Right cardiac atrium (tissue), 5 donors: ENCODE data around the gene MRPS2. TPM values are rescaled to one million over a fixed set of nuclear protein-coding genes. Genes with fewer than 3 reads are reported as not detected.

Experiments used
- ATAC-seq, 2 donors: fragments of 200-7000 bp; cut with Tn5 transposase; one replicate each; pipeline versions ENCODE4 v1.8.0 to v1.9.1; 2020; ENCODE audit warnings: moderate library complexity in 2 of 2, mild to moderate bottlenecking in 1 of 2
- DNase-seq, 3 donors: peaks; one replicate each; pipeline ENCODE4 v3.0.0-alpha.2; 2020
- H3K27ac ChIP-seq: one replicate; pipeline ENCODE4 v1.5.1; 2013; ENCODE audit warnings: mild to moderate bottlenecking, low read length, control low read depth, moderate library complexity
- H3K27me3 ChIP-seq: one replicate; pipeline ENCODE4 v1.6.1; 2013; ENCODE audit not compliant: control insufficient read depth, insufficient read depth
- H3K4me1 ChIP-seq: one replicate; pipeline ENCODE4 v1.6.1; 2013; ENCODE audit warnings: low read length; ENCODE audit not compliant: control insufficient read depth, insufficient read depth
- H3K4me3 ChIP-seq: one replicate; pipeline ENCODE4 v1.5.1; 2013; ENCODE audit warnings: low read length, control low read depth
- H3K9me3 ChIP-seq: one replicate; pipeline ENCODE4 v1.6.1; 2013; ENCODE audit warnings: low read length; ENCODE audit not compliant: control insufficient read depth
- WGBS: extraction: QIAGEN DNeasy Blood & Tissue Kit; methylation state at CpG from one replicate; pipeline ENCODE4 v1.1.7; 2013; 5-methylcytosine and 5-hydroxymethylcytosine counted together
- intact Hi-C, 4 donors: fragments of 100-400 bp; cut with DNase I; formaldehyde crosslinking; loops; one replicate each; pipeline versions ENCODE4 v1.11.0 to v1.14.0; 2022 to 2023
- polyA plus RNA-seq: library from polyadenylated mRNA; stranded (reverse); fragments of 200-250 nt; gene quantifications from one replicate; pipeline ENCODE4 v1.2.3, GENCODE V29; 2013
- total RNA-seq, 4 donors: library from RNA; stranded (reverse); fragmentation: NEBNext Ultra II Directional; extraction: Animal tissue kit (Norgen Biotek cat#: 25700); gene quantifications; one replicate each; pipeline ENCODE4 v1.2.1, GENCODE V29; 2021
- donor health status: healthy with polysubstance abuse.
- donor health status: DM: no; HTN: yes; CAD: no.
- donor health status: DM: no; HTN: no; CAD: no.
- donor health status: DM: no; HTN: yes; CAD: no; lungs with severe emphysema.
- donor health status: DM: yes; HTN: yes; CAD: no.

Gene MRPS2
- total and polyA plus RNA-seq, 5 donors: 27.1 to 48.9 (median 38.1) TPM

DNA sequence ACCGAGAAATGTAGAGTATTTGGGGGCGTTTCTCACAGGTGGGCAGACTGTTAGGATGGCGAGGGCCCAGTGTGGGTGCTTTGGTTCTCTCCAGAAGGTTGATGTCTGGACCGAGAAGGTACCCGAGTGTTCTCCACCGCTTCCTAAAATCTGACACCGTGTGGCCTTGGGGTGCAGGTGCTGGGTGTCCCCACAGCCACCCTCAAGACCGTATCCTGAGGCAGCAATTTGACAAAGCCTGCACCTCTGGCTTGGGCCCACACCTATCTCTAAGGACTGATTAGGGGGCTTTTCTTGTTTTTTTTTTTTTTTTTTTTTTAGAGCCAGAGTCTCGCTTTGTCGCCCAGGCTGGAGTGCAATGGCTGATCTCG, 19.6 kb upstream of the MRPS2 start:
- DNase-seq (peak in 1 of 3 donors; percentile 33), ATAC-seq (no peak)
- WGBS: 41% methylated on average over 11 of the region's 11 CpGs
- Histone ChIP-seq H3K27me3 (no peaks in the 10 kb centered on the region), H3K4me3 (peak overlapping the region; percentile 98), H3K4me1 (peaks cover 4% of the 10 kb centered on the region), H3K9me3 (no peaks in the 10 kb centered on the region), H3K27ac (no peak overlapping the region)
- intact Hi-C loops: no loop called here

DNA sequence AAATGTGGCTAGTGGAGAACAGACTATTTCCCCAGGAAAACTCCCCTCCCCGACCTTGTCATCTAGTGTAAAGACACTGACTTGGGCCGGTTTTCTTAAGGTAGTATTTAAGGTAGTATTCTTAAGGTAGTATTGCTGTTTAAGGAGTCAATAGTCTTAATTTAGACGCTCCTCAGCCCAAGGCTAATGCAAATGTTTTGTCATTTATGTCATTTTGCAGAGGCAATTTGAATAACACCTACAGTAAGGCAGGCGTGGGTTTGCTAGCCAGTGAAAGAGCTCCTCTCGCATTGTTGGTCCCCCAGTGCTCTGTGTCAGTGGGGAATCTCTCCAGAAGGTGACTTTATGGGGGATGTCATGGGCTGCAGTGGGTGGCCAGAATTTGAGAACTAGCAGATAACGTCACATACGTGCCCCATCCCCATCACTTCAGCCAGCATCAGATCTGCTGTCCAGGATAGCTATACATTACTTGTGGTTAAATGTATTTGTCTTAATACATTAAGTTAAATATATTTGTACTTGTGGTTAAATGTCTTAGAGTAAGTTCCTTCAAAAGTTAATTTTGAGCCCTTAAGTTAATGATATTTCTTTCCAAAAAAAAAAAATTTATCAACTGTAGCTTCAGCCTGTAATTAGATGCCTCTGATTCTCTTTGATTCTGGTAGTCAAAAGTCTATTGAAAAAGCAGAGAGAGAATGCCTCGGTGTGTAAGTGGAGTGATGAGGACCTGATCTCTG, 18.3 kb upstream of the MRPS2 start:
- intact Hi-C loops: no loop called here
- H3K27ac ChIP-seq: no peak overlapping the region
- DNase-seq (no peak), ATAC-seq (no peak)
- 77% methylated on average over 8 of the region's 8 CpGs for WGBS
- H3K4me3 ChIP-seq: no peak overlapping the region
- no peaks in the 10 kb centered on the region for H3K9me3 ChIP-seq
- peaks cover 4% of the 10 kb centered on the region for H3K4me1 ChIP-seq
- no peaks in the 10 kb centered on the region for H3K27me3 ChIP-seq

GRCh38 chr9:135484460-135485277, 15.8 kb upstream of the MRPS2 start:
- intact Hi-C loops: no loop called here
- WGBS: 95% methylated on average over 47 of the region's 47 CpGs

GRCh38 chr9:135485385-135485784, 15.1 kb upstream of the MRPS2 start:
- Histone ChIP-seq H3K4me1 (peaks cover 4% of the 10 kb centered on the region), H3K9me3 (no peaks in the 10 kb centered on the region), H3K27ac (no peak overlapping the region), H3K4me3 (no peak overlapping the region), H3K27me3 (no peaks in the 10 kb centered on the region)
- ATAC-seq (no peak), DNase-seq (peak in 1 of 3 donors; percentile 32)
- 97% methylated on average over 25 of the region's 25 CpGs for WGBS
- intact Hi-C loops: no loop called here

More at GRCh38 chr9:135484460-135485277, 15.8 kb upstream of the MRPS2 start:
- Histone ChIP-seq H3K9me3 (no peaks in the 10 kb centered on the region), H3K27me3 (no peaks in the 10 kb centered on the region), H3K4me1 (peaks cover 4% of the 10 kb centered on the region), H3K4me3 (no peak overlapping the region), H3K27ac (no peak overlapping the region)
- ATAC-seq (no peak), DNase-seq (peak in 1 of 3 donors; percentile 37)

GRCh38 chr9:135485832-135486231, 14.7 kb upstream of the MRPS2 start:
- WGBS: 85% methylated on average over 21 of the region's 21 CpGs
- intact Hi-C loops: no loop called here
- Histone ChIP-seq H3K4me1 (peaks cover 2% of the 10 kb centered on the region), H3K27me3 (no peaks in the 10 kb centered on the region), H3K9me3 (no peaks in the 10 kb centered on the region), H3K4me3 (no peak overlapping the region), H3K27ac (no peak overlapping the region)
- peak in 1 of 3 donors; percentile 29 for DNase-seq
- ATAC-seq: no peak

DNA sequence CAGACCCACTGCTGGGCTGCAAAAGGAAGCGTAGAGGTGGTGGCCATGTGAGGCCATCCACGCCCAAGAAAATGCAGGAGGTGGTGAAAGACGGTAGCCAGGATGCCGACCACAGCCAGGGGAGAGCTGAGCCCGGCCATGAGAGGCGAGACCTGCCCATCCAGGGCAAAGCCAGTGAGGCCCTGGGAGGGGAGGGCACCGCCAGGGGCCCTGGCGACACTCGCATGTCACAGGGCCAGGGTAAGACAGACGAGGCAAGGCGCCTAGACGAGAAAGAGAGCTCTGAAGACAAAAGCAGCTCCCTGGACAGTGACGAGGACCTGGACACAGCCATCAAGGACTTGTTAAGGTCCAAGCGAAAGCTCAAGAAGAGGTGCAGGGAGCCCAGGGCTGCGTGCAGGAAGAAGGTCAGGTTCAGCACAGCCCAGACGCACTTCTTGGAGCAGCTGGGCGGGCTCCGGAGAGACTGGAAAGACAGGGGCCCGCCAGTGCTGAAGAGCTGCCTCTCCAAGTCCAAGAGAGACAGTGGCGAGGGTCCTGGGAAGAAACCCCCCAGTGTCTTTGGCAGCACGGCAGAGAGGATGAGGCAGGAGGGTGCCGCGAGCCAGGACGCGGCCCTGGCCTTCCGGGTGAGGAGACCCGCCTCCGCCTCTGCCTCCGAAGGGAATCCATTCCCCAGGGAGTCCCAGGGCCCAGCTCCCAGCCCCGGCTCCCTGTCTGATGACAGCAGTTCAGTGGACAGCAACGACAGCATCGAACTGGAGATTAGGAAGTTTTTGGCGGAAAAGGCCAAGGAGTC, 14.0 kb upstream of the MRPS2 start:
- ATAC-seq (no peak), DNase-seq (peak in 1 of 3 donors; percentile 38)
- Histone ChIP-seq H3K4me3 (no peak overlapping the region), H3K9me3 (no peaks in the 10 kb centered on the region), H3K27me3 (no peaks in the 10 kb centered on the region), H3K4me1 (no peaks in the 10 kb centered on the region), H3K27ac (no peak overlapping the region)
- intact Hi-C loops: no loop called here
- WGBS: 85% methylated on average over 33 of the region's 33 CpGs

GRCh38 chr9:135487281-135488012, 13.0 kb upstream of the MRPS2 start:
- no peaks in the 10 kb centered on the region for H3K27me3 ChIP-seq
- no peak overlapping the region for H3K4me3 ChIP-seq
- H3K9me3 ChIP-seq: no peaks in the 10 kb centered on the region
- no peaks in the 10 kb centered on the region for H3K4me1 ChIP-seq
- ATAC-seq: no peak
- intact Hi-C loops: no loop called here
- WGBS: 93% methylated on average over 40 of the region's 40 CpGs
- DNase-seq: peak in 1 of 3 donors; percentile 64
- H3K27ac ChIP-seq: no peak overlapping the region

DNA sequence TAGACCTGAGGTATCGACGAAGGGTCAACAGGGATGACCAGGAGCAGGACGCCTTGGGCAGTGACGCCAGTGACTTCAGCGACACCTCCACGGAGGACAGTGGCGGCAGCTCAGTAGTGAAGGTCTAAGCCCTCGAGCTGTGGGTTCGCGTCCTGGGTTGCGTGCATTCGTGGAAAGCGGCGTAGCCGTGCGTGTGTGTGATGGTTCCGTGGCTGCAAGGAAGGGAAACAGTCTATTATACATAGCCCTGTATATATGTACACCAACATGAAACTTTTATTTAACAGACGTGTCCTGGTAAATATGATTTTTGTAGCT, 12.5 kb upstream of the MRPS2 start:
- no peak for ATAC-seq
- no peak for DNase-seq
- intact Hi-C loops: no loop called here
- Histone ChIP-seq H3K27me3 (no peaks in the 10 kb centered on the region), H3K9me3 (no peaks in the 10 kb centered on the region), H3K27ac (no peak overlapping the region), H3K4me3 (no peak overlapping the region), H3K4me1 (no peaks in the 10 kb centered on the region)
- 97% methylated on average over 18 of the region's 18 CpGs for WGBS

- ATAC-seq (no peak), DNase-seq (peak in 1 of 3 donors; percentile 23)
- H3K4me3 ChIP-seq: no peak overlapping the region
- WGBS: 91% methylated on average over 17 of the region's 17 CpGs
- no peak overlapping the region for H3K27ac ChIP-seq
- no peaks in the 10 kb centered on the region for H3K9me3 ChIP-seq
- intact Hi-C loops: no loop called here
- no peaks in the 10 kb centered on the region for H3K27me3 ChIP-seq
- H3K4me1 ChIP-seq: no peaks in the 10 kb centered on the region
Measured at GRCh38 chr9:135488527-135488926, 12.0 kb upstream of the MRPS2 start.

- intact Hi-C loops: no loop called here
- WGBS: 90% methylated on average over 18 of the region's 18 CpGs
- Histone ChIP-seq H3K27me3 (no peaks in the 10 kb centered on the region), H3K4me1 (no peaks in the 10 kb centered on the region), H3K27ac (no peak overlapping the region), H3K4me3 (no peak overlapping the region), H3K9me3 (no peaks in the 10 kb centered on the region)
- DNase-seq: peak in 1 of 3 donors; percentile 18
- no peak for ATAC-seq
Measured at GRCh38 chr9:135489188-135489906, 11.1 kb upstream of the MRPS2 start.
